GM19372 (cell line): ENCODE results near the gene CD247.

Source experiments
- ATAC-seq: cut with Tn5 transposase; IDR thresholded peaks from one replicate; pipeline ENCODE4 v1.9.1; 2021; ENCODE audit warnings: mild to moderate bottlenecking, low read depth, moderate library complexity; ENCODE audit not compliant: unreplicated experiment

CD247 gene

GRCh38 chr1:167515461-167515860 is 2.9 kb downstream of the CD247 start:
- no peak for ATAC-seq

GRCh38 chr1:167514288-167514687 is 4.0 kb downstream of the CD247 start:
- no peak for ATAC-seq

- no peak for ATAC-seq
These were observed 6.2 kb downstream of the CD247 start for GRCh38 chr1:167512046-167512654.

- ATAC-seq: no peak
These were observed 6.8 kb downstream of the CD247 start for GRCh38 chr1:167511374-167511986.

- ATAC-seq: no peak
These were observed 7.4 kb downstream of the CD247 start for GRCh38 chr1:167510881-167511280.

- no peak for ATAC-seq
These were observed 8.1 kb downstream of the CD247 start for GRCh38 chr1:167510244-167510643.

GRCh38 chr1:167509587-167509986 is 8.7 kb downstream of the CD247 start:
- no peak for ATAC-seq

GRCh38 chr1:167507719-167508118 is 10.6 kb downstream of the CD247 start:
- ATAC-seq: no peak

- ATAC-seq: no peak
These were observed 13.9 kb downstream of the CD247 start for GRCh38 chr1:167504467-167504827.

GRCh38 chr1:167503626-167504466 is 14.5 kb downstream of the CD247 start:
- ATAC-seq: no peak

GRCh38 chr1:167502719-167503462 is 15.4 kb downstream of the CD247 start:
- no peak for ATAC-seq

- no peak for ATAC-seq
These were observed 16.2 kb downstream of the CD247 start for GRCh38 chr1:167502192-167502551.

- no peak for ATAC-seq
These were observed 16.7 kb downstream of the CD247 start for GRCh38 chr1:167501515-167502191.

GRCh38 chr1:167500283-167500860 is 18.0 kb downstream of the CD247 start:
- no peak for ATAC-seq

- ATAC-seq: peak; percentile 99
These were observed 18.6 kb downstream of the CD247 start for GRCh38 chr1:167499664-167500101.

- ATAC-seq: no peak
These were observed 19.2 kb downstream of the CD247 start for GRCh38 chr1:167499106-167499505.

GRCh38 chr1:167496797-167497619 is 21.3 kb downstream of the CD247 start:
- no peak for ATAC-seq

GRCh38 chr1:167493372-167493771 is 25.0 kb downstream of the CD247 start:
- ATAC-seq: no peak

- no peak for ATAC-seq
These were observed 25.8 kb downstream of the CD247 start for GRCh38 chr1:167492481-167492910.
